ACC112 (cell line): ENCODE results near the gene EMB.
A peak's percentile ranks its signal among the peaks of the same experiment; 100 is the strongest.
"Not testable (repeated sequence)": the region's sequence is repeated elsewhere in the genome, so short reads cannot be mapped to it uniquely, and the experiment has no call there.

Experiments used
- H2AFZ ChIP-seq: fragments of 200-600 bp; sonication (generic); one replicate; pipeline ENCODE4 v1.6.0; 2017; ENCODE audit warnings: antibody characterized with exemption, low read length; ENCODE audit not compliant: unreplicated experiment
- H3K27ac ChIP-seq: fragments of 200-600 bp; sonication (generic); 2 replicates; pipeline ENCODE4 v1.5.1; 2014; ENCODE audit warnings: low read depth, mild to moderate bottlenecking, antibody characterized with exemption, low read length, moderate library complexity
- H3K27me3 ChIP-seq: fragments of 200-600 bp; sonication (generic); 2 replicates; pipeline ENCODE4 v1.6.1; 2014; ENCODE audit warnings: mild to moderate bottlenecking, antibody characterized with exemption, low read length, moderate library complexity, mixed read lengths; ENCODE audit not compliant: insufficient read depth
- H3K36me3 ChIP-seq: fragments of 200-600 bp; sonication (generic); 2 replicates; pipeline ENCODE4 v1.6.1; 2016; ENCODE audit warnings: mild to moderate bottlenecking, antibody characterized with exemption, low read length, moderate library complexity, mixed read lengths; ENCODE audit not compliant: insufficient read depth
- H3K4me1 ChIP-seq: fragments of 200-600 bp; sonication (generic); one replicate; pipeline ENCODE4 v1.6.1; 2016; ENCODE audit warnings: low read length, mixed read lengths; ENCODE audit not compliant: insufficient read depth, unreplicated experiment, control insufficient read depth
- H3K4me3 ChIP-seq: fragments of 200-600 bp; sonication (generic); 2 replicates; pipeline ENCODE4 v1.5.1; 2014; ENCODE audit warnings: mild to moderate bottlenecking, low read depth, low read length
- H3K79me2 ChIP-seq: fragments of 200-600 bp; sonication (generic); one replicate; pipeline ENCODE4 v1.6.0; 2016; ENCODE audit warnings: low read length; ENCODE audit not compliant: control insufficient read depth, unreplicated experiment, insufficient read depth

Gene EMB

DNA sequence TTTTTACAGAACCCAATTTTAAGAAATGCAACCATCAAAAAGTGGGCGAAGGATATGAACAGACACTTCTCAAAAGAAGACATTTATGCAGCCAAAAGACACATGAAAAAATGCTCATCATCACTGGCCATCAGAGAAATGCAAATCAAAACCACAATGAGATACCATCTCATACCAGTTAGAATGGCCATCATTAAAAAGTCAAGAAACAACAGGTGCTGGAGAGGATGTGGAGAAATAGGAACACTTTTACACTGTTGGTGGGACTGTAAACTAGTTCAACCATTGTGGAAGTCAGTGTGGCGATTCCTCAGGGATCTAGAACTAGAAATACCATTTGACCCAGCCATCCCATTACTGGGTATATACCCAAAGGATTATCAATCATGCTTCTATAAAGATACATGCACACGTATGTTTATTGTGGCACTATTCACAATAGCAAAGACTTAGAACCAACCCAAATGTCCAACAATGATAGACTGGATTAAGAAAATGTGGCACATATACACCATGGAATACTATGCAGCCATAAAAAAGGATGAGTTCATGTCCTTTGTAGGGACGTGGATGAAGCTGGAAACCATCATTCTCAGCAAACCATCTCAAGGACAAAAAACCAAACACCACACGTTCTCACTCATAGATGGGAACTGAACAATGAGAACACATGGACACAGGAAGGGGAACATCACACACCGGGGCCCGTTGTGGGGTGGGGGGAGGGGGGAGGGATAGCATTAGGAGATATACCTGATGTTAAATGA is 19.7 kb downstream of the EMB start:
- H2AFZ ChIP-seq, H3K36me3 ChIP-seq, H3K4me3 ChIP-seq, H3K27me3 ChIP-seq, H3K27ac ChIP-seq, H3K79me2 ChIP-seq, H3K4me1 ChIP-seq: not testable (repeated sequence)

GRCh38 chr5:50420343-50420935 is 20.6 kb downstream of the EMB start:
- H3K27me3 ChIP-seq, result no peaks in the 10 kb centered on the region
- H3K4me3 ChIP-seq, result no peak overlapping the region
- H3K27ac ChIP-seq, result no peak overlapping the region
- no peaks in the 10 kb centered on the region for H3K4me1 ChIP-seq
- no peaks in the 10 kb centered on the region for H3K79me2 ChIP-seq
- H3K36me3 ChIP-seq, result no peaks in the 10 kb centered on the region
- no peak overlapping the region for H2AFZ ChIP-seq

- not testable (repeated sequence) for H3K36me3 ChIP-seq, H3K27me3 ChIP-seq, H3K4me1 ChIP-seq, H3K4me3 ChIP-seq, H3K27ac ChIP-seq, H3K79me2 ChIP-seq, H2AFZ ChIP-seq
Observed at GRCh38 chr5:50419656-50420055, 21.4 kb downstream of the EMB start.

- not testable (repeated sequence) for H3K4me3 ChIP-seq, H3K4me1 ChIP-seq, H3K36me3 ChIP-seq, H3K79me2 ChIP-seq, H3K27ac ChIP-seq, H3K27me3 ChIP-seq, H2AFZ ChIP-seq
Observed at GRCh38 chr5:50416637-50417036, 24.5 kb downstream of the EMB start.

DNA sequence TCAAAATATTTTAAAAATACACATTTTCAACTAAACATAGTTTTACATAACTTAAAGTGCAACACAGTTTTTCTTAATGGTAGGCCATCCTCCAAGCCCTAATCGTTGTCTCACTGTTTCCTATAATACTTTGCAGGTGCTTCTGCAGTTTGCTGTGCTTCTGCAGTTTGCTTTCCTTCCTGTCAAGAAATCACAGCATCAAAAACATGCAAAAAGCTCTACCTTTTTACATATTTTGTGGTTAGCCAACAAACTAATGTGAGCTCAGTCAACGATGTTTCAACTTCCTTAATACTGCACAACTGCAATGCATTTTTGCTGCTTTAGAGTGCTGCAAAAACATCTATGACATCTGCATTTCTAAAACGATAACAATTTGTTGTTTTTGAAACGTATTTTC is 25.2 kb downstream of the EMB start:
- H3K27me3 ChIP-seq, result no peaks in the 10 kb centered on the region
- no peak overlapping the region for H2AFZ ChIP-seq
- no peak overlapping the region for H3K27ac ChIP-seq
- no peaks in the 10 kb centered on the region for H3K79me2 ChIP-seq
- H3K36me3 ChIP-seq, result no peaks in the 10 kb centered on the region
- no peaks in the 10 kb centered on the region for H3K4me1 ChIP-seq
- no peak overlapping the region for H3K4me3 ChIP-seq

- not testable (repeated sequence) for H3K36me3 ChIP-seq, H3K27me3 ChIP-seq, H3K79me2 ChIP-seq, H2AFZ ChIP-seq, H3K27ac ChIP-seq, H3K4me1 ChIP-seq, H3K4me3 ChIP-seq
Observed at GRCh38 chr5:50410932-50411331, 30.2 kb downstream of the EMB start.

GRCh38 chr5:50406877-50407276 is 34.2 kb downstream of the EMB start:
- no peaks in the 10 kb centered on the region for H3K27me3 ChIP-seq
- no peak overlapping the region for H3K4me3 ChIP-seq
- no peaks in the 10 kb centered on the region for H3K4me1 ChIP-seq
- no peak overlapping the region for H2AFZ ChIP-seq
- H3K36me3 ChIP-seq, result no peaks in the 10 kb centered on the region
- no peaks in the 10 kb centered on the region for H3K79me2 ChIP-seq
- no peak overlapping the region for H3K27ac ChIP-seq

DNA sequence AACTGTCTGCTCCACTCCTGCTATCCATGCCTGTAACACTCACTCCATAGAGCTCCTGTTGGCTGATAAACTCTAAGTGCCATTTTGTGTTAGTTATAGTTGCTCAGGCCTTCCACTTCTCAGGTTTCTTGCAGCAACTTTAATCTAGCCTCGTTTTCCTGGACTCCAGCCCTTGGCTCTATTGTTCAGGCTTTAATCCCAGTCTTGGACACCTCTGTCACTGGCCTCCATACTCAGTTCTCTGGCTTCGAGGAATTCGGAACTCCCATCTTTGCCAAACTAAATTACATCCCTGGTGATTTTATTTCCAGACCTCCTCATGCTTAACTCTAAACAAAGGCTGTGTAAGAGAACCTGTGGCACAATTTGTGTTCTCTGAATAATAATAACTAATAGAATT is 39.8 kb downstream of the EMB start:
- Histone ChIP-seq H3K27me3 (no peaks in the 10 kb centered on the region), H2AFZ (no peak overlapping the region), H3K4me1 (no peaks in the 10 kb centered on the region), H3K27ac (no peak overlapping the region), H3K79me2 (no peaks in the 10 kb centered on the region), H3K4me3 (no peak overlapping the region), H3K36me3 (no peaks in the 10 kb centered on the region)

DNA sequence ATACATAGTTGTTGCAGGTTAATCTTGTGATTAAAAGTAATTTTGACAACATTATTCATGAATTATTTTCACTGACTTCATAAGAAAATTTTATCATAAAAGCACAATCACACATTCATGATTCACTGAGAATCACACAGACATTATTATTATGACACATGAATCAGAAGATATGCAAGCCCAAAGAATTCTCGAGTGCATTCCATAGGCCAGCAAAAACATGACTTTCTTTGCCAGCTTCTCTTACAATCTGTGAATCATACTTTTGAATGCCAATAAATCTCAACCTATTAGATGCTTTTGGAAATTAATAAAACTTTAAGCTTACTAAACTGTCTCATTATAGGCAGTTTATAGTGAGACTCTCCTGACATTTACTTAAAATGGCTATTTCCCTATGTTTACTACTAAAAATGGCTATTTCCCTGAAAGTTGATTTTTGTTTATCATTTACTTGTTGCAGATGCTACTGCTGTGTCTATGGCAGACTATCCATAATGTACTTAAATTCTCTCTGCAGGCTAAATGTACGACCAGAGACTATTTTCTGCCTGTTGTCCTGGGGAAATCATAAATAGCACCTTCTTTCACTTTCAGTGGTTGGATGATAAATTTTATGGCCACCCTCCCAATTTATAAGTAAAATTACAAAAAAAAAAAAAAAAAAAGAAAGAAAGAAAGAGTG is 47.0 kb downstream of the EMB start:
- not testable (repeated sequence) for H3K36me3 ChIP-seq
- peak overlapping the region; percentile 43; the same call in 1 of the 2 replicates for H3K27ac ChIP-seq

DNA sequence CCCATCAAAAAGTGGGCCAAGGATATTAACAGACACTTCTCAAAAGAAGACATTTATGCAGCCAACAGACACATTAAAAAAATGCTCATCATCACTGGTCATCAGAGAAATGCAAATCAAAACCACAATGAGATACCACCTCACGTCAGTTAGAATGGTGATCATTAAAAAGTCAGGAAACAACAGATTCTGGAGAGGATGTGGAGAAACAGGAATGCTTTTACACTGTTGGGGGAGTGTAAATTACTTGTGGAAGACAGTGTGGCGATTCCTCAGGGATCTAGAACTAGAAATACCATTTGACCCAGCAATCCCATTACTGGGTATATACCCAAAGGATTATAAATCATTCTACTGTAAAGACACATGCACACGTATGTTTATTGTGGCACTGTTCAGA is 48.8 kb downstream of the EMB start:
- H3K4me1 ChIP-seq, H3K4me3 ChIP-seq, H3K27me3 ChIP-seq, H3K36me3 ChIP-seq, H2AFZ ChIP-seq, H3K27ac ChIP-seq, H3K79me2 ChIP-seq: not testable (repeated sequence)

More for the DNA sequence above, 47.0 kb downstream of the EMB start:
- H3K27me3 ChIP-seq, H3K4me3 ChIP-seq, H3K79me2 ChIP-seq, H3K4me1 ChIP-seq, H2AFZ ChIP-seq: not testable (repeated sequence)

DNA sequence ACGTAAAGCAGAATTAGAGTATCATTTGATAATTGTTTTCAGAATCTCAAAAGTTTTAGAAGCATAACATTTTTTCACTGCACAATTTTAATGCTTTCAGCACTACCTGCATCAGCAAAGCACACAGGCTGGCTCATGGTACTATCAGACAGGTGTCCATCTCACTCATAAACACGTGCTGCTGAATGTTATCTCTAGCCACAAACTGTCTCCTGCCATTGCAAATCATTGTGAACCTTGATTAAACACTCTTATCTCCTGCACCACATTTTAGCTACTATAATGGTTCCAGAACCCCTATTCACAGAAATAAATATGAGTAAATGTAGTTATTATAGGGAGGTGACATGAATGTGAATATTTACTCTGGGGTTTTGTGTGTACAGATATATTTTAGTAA is 56.7 kb downstream of the EMB start:
- H3K79me2 ChIP-seq, H2AFZ ChIP-seq, H3K27me3 ChIP-seq, H3K4me3 ChIP-seq, H3K4me1 ChIP-seq, H3K36me3 ChIP-seq, H3K27ac ChIP-seq: not testable (repeated sequence)
